ENCODE measurements around the gene ZNF785.
"Not testable (repeated sequence)": the region's sequence is repeated elsewhere in the genome, so short reads cannot be mapped to it uniquely, and the experiment has no call there.

The ZNF785 gene

DNA sequence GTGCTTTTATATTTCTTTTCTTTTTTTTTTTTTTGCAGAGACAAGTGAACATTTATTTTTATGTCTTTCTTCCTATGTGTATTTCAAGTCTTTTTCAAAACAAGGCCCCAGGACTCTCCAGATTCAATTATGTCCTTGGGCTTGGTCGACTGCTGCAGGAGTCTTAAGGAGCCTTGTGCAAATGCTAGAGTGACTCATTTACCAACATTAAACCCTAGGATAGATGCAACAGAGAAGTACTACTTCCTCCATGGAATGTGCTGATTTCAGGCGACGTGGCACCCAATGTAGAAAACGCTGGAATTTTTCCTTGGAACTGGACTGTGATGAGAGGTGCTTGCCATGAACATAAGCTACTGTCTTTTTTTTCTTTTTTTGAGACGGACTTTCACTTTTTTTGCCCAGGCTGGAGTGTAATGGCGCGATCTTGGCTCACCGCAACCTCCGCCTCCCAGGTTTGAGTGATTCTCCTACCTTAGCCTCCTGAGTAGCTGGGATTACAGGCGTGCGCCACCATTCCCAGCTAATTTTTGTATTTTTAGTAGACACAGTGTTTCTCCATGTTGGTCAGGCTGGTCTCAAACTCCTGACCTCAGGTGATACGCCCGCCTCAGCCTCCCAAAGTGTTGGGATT is 49.0 kb downstream of the ZNF785 start:
- not testable (repeated sequence) for DNase-seq

DNA sequence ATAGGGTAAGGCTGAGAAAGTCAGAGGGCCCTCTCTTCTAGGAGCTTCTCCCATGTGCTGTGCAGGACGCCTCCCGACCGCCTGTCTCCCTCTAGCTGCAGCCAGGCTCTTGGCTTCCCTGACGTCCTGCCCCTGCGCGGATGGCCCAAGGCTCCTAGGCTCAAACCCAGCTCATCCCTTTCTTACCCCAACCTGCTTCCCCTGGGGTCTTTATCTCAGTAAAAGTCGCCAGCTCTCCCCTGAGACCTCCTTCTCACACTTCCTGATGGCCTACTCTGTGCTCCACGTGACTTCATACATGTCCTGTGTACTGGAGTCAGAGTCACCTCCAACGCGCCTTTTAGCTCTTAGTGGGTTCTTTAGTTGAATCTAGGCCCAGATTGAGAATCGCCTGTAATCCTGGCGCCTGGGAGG is 49.7 kb downstream of the ZNF785 start:
- DNase-seq, result peak; percentile 31

DNA sequence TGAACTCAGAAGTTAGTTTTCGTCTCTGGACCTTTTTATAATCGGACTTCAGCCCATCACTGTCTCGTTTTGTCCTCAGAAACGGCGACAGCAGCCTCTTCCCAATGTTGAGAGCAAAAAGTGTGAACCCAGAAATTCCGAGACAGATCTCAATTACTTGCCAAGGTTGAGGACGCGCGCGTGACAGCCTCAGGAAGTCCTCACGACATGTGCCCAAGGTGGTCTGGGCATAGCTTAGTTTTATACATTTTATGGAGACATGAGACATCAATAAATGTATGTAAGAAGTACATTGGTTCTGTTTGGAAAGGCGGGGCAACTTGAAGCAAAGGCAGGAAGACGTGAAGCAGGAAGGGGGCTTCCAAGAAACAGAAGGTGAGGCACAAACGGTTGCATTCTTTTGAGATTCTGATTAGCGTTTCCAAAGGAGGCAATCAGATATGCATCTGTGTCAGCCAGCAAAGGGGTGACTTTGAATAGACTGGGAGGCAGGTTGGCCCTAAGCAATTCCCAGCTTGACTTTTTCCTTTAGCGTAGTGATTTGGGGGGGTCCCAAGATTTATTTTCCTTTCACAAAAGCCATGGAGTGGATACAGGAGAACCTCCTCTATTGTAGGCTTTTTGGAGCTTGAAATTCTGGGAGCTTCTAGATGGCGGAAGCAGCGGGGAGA is 50.3 kb downstream of the ZNF785 start:
- DNase-seq, result peak; percentile 48

DNA sequence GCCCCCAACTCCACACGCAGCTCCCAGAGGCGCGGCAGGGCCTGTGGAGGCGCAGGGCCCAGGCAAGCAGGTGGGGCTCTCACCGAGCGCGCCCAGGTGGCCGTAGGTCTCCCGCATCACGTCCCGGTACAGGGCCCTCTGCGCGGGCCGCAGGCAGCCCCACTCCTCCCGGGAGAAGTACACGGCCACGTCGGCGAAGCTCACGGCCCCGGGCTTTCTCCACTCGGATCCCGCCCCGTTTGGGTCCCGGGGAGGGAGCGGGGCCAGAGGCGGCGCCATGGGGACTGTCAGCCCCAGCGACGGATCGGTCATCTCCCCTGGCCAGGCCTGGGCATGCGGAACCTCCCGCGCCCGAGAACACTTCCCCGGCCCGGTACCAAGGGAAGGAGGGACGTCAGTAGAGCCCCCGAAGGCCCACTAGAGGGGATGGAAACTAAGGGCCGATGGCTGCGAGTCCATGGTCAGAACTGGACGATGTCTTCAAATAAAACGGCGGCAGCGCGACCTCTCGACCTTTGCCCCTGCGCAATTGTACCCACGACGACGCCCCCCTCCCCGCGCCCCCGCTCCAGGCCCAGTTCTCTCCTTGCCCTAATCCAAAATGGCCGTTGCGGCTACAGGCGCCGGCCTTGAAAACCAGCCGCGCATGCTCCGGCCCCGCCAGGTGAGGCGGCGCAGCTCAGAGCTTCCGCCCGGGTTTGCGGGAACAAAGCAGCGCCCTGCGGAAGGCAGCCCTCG is 51.0 kb downstream of the ZNF785 start, which contains the start of gene ZNF747:
Gene ZNF747 (minus strand): TSS at position 491 of the 738 bp plus-strand sequence. CDS start 179 bp downstream, at position 312.
- DNase-seq, result peak; percentile 82

DNA sequence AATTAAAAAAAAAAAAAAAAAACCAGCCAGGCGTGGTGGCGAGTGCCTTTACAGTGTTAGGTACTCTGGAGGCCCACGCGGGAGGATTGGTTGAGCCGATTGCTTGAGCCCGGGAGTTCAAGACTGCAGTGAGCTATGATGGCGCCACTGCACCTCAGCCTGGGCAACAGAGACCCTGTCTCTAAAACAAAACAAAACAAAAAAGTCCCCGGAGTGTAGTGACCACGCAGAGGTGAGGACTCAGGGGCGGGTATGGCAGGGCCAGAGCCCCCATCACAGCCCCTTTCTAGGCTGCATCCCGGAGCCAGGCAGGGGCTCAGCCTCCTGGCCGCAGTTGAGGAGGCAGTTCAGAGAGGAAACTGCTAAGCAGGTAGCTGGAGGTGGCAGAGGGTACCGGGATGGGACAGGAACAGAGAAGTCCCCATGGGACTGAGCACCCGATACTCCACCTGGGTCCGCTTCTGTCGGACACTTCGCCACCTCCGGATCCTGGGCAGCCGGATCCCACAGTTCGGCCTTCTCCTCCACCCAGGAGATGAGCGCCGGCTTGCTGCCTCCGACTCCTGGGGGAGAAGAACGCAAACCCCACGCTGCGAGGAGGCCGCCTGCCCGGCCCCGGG is 51.6 kb downstream of the ZNF785 start:
- DNase-seq, result no peak

DNA sequence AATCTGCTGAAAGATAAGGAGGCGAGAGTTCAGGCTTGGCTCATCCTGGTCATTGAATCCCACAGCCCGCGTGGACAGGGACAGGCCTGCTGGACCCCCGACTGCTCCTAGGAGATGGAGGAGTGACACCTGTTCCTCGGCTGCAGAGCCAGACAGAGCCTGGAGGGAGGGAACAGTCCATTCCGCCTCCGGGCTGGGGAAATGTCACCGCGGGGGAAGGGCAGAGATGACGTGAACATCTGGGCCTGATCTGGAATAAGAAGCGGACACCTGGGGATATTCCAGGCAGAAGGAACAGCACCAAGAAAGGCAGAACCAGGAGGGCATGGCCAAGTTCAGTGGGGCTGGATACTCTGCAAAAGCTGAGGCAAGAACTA is 52.4 kb downstream of the ZNF785 start:
- no peak for DNase-seq

DNA sequence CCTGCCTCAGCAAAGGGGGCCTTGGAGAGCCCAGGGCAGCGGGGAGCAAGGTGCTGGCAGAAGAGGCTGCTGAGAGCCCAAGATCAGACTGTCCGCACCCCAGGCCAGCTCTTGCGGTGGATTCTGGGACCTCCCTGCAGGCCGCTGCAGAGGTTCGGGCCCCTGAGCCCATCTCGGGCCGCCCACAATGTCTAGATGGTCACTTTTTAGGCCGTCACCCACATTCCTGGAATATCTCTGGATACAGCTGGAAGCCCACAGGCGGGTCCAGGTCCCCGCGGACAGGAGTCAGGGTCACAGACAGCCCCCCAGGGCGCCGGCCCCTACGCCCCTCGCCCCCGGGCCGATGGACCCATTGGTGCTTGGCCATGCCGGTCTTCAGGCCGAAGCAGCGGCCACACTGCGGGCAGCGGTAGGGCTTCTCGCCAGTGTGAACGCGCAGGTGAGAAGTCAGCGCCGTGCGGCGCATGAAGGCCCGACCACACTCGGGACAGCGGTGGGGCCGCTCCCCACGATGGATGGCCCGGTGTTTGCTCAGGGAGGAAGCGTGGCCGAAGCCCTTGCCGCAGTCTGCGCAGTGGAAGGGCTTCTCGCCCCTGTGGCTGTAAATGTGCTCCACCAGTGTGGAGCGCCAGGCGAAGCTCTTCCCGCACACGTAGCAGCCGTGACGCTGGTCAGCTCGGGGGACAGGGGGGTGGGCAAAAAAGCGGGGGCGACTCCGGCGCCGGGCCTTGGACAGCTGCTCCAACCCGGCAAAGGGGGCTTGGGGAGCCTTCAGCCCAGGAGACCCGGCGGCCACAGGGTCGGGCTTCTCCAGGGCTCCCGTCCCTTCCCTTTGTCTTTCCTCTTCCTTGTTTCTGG is 53.0 kb downstream of the ZNF785 start:
- no peak for DNase-seq

All from DMS79 (cell line).